Measurements from ENCODE around the gene CYSTM1.

- no peak for TF ChIP-seq CTCF (conservative IDR thresholded peaks at IDR 0.05; ENCODE audit: low read length)
- TF ChIP-seq EZH2phosphoT487 (IDR thresholded peaks at IDR 0.05; ENCODE audit: borderline replicate concordance, low read depth, low read length) = no peak
These were observed 49.7 kb downstream of the CYSTM1 start for GRCh38 chr5:140224658-140225057.
